NT2/D1 (cell line): ENCODE data around the gene MAGI2.

Source experiments
- DNase-seq: peaks from one replicate; pipeline ENCODE4 v3.0.0-alpha.2; 2011; ENCODE audit warnings: low read depth, low spot score
- H3K27me3 ChIP-seq: 2 replicates; pipeline ENCODE4 v1.6.0; 2011; ENCODE audit warnings: mild to moderate bottlenecking; ENCODE audit not compliant: insufficient read length, insufficient read depth
- H3K36me3 ChIP-seq: 2 replicates; pipeline ENCODE4 v1.6.1; 2011; ENCODE audit warnings: mild to moderate bottlenecking, low read length, mixed read lengths; ENCODE audit not compliant: insufficient read depth, insufficient read length
- H3K4me1 ChIP-seq: 2 replicates; pipeline ENCODE4 v1.5.1; 2011; ENCODE audit not compliant: insufficient read depth, insufficient read length
- H3K4me3 ChIP-seq: 2 replicates; pipeline ENCODE4 v1.5.1; 2011; ENCODE audit warnings: low read depth; ENCODE audit not compliant: insufficient read length
- H3K9ac ChIP-seq: 2 replicates; pipeline ENCODE4 v1.6.0; 2011; ENCODE audit warnings: low read depth; ENCODE audit not compliant: insufficient read length
- H3K9me3 ChIP-seq: 2 replicates; pipeline ENCODE4 v1.5.1; 2011; ENCODE audit warnings: mild to moderate bottlenecking, low read length; ENCODE audit not compliant: insufficient read depth
- SUZ12 ChIP-seq: IDR thresholded peaks from 2 replicates; pipeline ENCODE4 v1.6.1; 2011; ENCODE audit not compliant: insufficient read length, insufficient read depth; ENCODE audit errors: extremely low read depth
- YY1 ChIP-seq: IDR thresholded peaks from 2 replicates; pipeline ENCODE4 v1.6.1; 2011; ENCODE audit not compliant: insufficient read length, insufficient read depth
- ZNF274 ChIP-seq: IDR thresholded peaks from 2 replicates; pipeline ENCODE4 v1.6.1; 2011; ENCODE audit warnings: mild to moderate bottlenecking, low read depth, low read length

MAGI2 gene

DNA sequence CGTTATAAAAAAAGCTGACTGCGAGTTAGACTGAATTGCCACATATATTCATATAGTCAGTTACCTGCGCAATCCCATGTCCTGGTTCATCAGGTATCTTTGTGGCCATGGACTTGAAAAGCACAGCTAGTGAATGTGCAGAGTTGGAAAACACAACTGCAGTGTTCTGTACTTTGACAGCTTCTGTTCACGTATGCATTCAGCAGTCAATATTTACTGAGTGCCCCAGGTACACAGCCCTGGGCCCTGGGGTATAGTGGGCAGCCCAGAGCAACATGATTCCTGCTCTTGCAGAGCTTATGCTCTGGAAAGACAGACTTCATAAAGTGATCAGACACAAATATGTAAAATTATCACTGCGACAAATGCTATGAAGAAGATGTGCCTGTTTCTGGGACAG, 1341.0 kb downstream of the MAGI2 start:
- Histone ChIP-seq H3K4me3 (no peak overlapping the region), H3K36me3 (no peaks in the 10 kb centered on the region), H3K9ac (no peak overlapping the region), H3K4me1 (no peaks in the 10 kb centered on the region), H3K9me3 (no peaks in the 10 kb centered on the region), H3K27me3 (no peaks in the 10 kb centered on the region)
- no peak for DNase-seq
- TF ChIP-seq SUZ12: no peak
- TF ChIP-seq ZNF274: no peak
- no peak for TF ChIP-seq YY1

DNA sequence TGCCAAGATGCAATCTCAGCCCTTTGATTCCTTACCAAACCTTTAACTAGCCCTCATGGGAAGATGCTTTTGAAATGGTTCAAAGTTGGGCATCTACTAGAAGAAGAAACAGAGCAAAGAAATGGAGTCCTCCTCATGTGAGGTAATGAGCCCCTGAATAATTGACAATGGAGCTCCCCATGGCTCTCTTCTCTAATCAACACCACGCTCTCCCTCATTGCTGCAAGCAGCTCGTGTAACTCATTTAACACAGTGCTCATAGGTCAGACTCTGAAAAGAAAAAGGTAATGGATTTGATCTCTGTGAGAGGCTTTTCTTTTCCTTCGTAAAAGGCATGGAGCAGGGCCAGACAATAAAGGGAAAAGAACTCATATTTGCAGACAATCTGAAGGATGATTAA, 1342.1 kb downstream of the MAGI2 start:
- H3K27me3 ChIP-seq: no peaks in the 10 kb centered on the region
- no peaks in the 10 kb centered on the region for H3K36me3 ChIP-seq
- H3K9ac ChIP-seq: no peak overlapping the region
- no peak for DNase-seq
- TF ChIP-seq SUZ12: no peak
- TF ChIP-seq YY1: no peak
- no peak for TF ChIP-seq ZNF274
- H3K9me3 ChIP-seq: no peaks in the 10 kb centered on the region
- H3K4me3 ChIP-seq: no peak overlapping the region
- H3K4me1 ChIP-seq: no peaks in the 10 kb centered on the region

DNA sequence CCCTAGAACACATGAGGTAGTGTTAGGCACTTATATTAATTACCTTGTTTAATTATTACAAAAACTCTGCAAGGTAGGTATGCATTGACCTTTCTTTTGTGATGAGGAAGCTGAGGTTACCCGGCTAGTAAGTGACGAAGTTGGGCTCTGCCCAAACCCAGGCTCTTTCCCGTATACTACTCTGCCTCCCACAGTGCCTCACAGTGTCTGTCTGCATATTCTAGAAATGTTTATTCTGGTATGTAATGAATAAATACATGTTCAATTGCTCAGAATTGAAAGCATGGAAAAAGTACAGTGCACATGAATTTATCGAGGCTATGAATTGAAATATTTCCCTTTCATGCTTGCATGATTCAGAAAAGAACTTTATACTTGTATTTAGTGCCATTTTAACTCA, 1350.0 kb downstream of the MAGI2 start:
- no peaks in the 10 kb centered on the region for H3K9me3 ChIP-seq
- H3K27me3 ChIP-seq: no peaks in the 10 kb centered on the region
- H3K36me3 ChIP-seq: no peaks in the 10 kb centered on the region
- no peaks in the 10 kb centered on the region for H3K4me1 ChIP-seq
- H3K9ac ChIP-seq: no peak overlapping the region
- TF ChIP-seq YY1 (no peak), SUZ12 (no peak), ZNF274 (no peak)
- no peak overlapping the region for H3K4me3 ChIP-seq
- DNase-seq: no peak

DNA sequence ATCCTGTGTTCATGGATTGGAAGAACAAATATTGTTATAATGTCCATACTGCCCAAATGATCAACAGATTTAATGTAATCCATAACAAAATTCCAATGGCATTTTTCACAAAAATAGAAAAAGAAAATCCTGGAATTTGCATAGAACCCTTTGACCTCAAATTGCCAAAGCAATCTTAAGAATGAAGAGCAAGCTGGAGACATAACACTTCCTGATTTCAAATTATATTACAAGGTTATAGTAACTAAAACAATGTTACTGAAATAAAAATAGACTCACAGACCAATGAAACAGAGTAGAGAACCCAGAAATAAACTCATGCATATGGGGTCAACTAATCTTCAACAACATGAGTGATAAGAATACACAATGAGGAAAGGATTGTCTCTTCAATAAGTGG, 1352.4 kb downstream of the MAGI2 start:
- TF ChIP-seq ZNF274: no peak
- no peak for TF ChIP-seq YY1
- TF ChIP-seq SUZ12: no peak
- no peak overlapping the region for H3K4me3 ChIP-seq
- no peak overlapping the region for H3K9ac ChIP-seq
- no peaks in the 10 kb centered on the region for H3K9me3 ChIP-seq
- no peaks in the 10 kb centered on the region for H3K27me3 ChIP-seq
- no peaks in the 10 kb centered on the region for H3K36me3 ChIP-seq
- DNase-seq: no peak
- no peaks in the 10 kb centered on the region for H3K4me1 ChIP-seq

DNA sequence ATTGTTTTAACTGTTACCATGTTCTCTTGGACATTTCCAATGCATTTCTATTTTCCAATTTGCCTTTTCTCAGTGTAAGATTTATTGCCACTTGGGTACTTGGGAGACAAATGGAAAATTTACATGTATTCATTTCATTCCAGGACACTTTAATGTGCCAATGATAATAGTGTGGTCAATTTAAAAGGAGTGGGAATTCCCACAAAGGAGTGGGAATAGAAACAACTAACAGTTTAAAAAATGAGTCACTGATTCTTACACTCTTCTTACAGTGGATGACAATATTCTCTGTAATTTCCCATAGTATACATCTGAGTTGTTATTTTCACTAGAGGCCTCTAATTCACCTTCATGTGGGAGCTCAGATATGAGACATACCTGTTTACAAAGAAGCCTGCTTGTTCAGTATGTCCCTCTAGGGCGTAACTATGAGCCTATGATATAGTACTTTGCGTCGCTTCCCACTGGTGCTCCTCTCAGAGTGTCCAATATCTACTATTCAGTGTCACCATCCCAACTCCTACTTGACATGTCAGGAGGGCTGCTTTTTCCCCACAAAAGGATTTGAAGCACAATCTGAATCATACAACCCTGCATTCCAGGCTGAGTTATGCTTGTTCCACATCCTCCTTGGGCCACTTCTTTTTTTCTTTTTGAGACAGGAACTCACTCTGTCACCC, 1353.6 kb downstream of the MAGI2 start:
- H3K9ac ChIP-seq: no peak overlapping the region
- H3K4me1 ChIP-seq: no peaks in the 10 kb centered on the region
- no peaks in the 10 kb centered on the region for H3K27me3 ChIP-seq
- TF ChIP-seq YY1 (no peak), ZNF274 (no peak), SUZ12 (no peak)
- no peaks in the 10 kb centered on the region for H3K36me3 ChIP-seq
- DNase-seq: no peak
- no peaks in the 10 kb centered on the region for H3K9me3 ChIP-seq
- H3K4me3 ChIP-seq: no peak overlapping the region

DNA sequence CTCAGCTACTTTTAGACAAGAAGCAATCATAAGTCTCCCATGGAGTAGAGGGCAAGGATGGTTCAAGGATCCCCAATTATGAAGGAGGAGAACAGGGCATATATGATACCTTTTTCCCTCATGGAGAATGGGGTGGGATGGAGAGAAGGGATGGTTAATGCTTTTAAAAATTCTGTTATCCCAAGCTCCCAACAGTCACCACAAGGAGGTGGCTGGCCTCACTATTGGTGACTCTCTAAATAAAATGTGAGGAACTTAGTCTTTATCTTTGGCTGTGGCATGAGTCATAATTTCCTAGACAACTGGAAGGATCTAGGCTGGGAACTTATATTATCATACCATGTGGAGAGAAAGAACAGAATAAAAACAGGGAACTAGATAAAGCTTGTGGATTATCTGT, 1357.9 kb downstream of the MAGI2 start:
- no peak overlapping the region for H3K9ac ChIP-seq
- no peak for TF ChIP-seq ZNF274
- no peak for TF ChIP-seq SUZ12
- TF ChIP-seq YY1: no peak
- DNase-seq: no peak
- no peaks in the 10 kb centered on the region for H3K36me3 ChIP-seq
- H3K4me1 ChIP-seq: no peaks in the 10 kb centered on the region
- no peaks in the 10 kb centered on the region for H3K9me3 ChIP-seq
- no peaks in the 10 kb centered on the region for H3K27me3 ChIP-seq
- H3K4me3 ChIP-seq: no peak overlapping the region

DNA sequence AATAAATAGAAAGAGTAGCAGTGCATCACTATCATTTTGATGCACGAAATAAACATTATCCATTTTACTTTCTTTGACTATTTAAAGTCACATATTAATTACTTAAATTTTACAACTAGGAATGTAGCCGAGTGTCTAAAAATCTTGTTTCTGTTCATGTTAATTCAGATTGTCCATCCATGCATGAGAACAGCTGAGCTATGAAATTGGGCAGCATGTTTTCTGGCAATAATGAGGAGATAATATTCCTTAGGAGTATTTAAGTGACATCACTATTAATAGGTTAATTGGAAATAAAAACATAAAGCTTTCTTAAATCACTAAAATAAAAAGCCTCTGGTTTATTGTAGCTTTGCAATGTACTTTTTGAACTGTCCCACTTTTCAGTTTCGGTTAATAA, 1361.1 kb downstream of the MAGI2 start:
- no peak for TF ChIP-seq ZNF274
- no peak for TF ChIP-seq SUZ12
- no peak for TF ChIP-seq YY1

DNA sequence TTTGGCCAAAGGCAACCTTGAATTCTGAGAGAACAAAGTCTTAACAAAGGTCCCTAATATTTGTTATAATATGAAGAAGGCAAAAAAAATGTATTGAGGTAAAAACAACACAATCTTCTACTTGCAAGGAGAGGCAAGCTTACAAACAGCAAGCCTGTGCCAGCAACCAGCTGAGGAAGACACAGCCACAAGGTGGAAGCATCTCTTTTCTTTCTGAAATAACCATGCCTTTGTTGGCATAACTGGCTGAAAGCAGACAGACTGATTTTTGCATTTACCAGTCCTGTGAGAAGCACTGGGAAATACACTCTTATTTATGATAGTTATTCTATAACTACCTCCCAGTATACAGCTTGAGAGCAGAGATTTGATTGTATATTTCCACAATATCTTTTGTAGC, 1362.9 kb downstream of the MAGI2 start:
- TF ChIP-seq ZNF274 (no peak), SUZ12 (no peak), YY1 (no peak)

More for the DNA sequence above, 1361.1 kb downstream of the MAGI2 start:
- H3K36me3 ChIP-seq: no peaks in the 10 kb centered on the region
- no peaks in the 10 kb centered on the region for H3K9me3 ChIP-seq
- DNase-seq: no peak
- no peak overlapping the region for H3K4me3 ChIP-seq
- no peaks in the 10 kb centered on the region for H3K27me3 ChIP-seq
- H3K9ac ChIP-seq: no peak overlapping the region
- no peaks in the 10 kb centered on the region for H3K4me1 ChIP-seq

More for the DNA sequence above, 1362.9 kb downstream of the MAGI2 start:
- no peaks in the 10 kb centered on the region for H3K27me3 ChIP-seq
- no peaks in the 10 kb centered on the region for H3K4me1 ChIP-seq
- H3K9ac ChIP-seq: no peak overlapping the region
- DNase-seq: no peak
- H3K4me3 ChIP-seq: no peak overlapping the region
- H3K36me3 ChIP-seq: no peaks in the 10 kb centered on the region
- H3K9me3 ChIP-seq: no peaks in the 10 kb centered on the region
